Peyer's patch (tissue), 4 donors: ENCODE results near the gene PAX8. TPM values are rescaled to one million over a fixed set of nuclear protein-coding genes. Genes with fewer than 3 reads are reported as not detected.

Source experiments
- DNase-seq, 3 donors: peaks; one replicate each; pipeline ENCODE4 v3.0.0-alpha.2; 2017 to 2019
- H3K27ac ChIP-seq, 4 donors: fragments of 200-600 bp; sonication (generic); one replicate each; pipeline ENCODE4 v1.5.1; 2016 to 2019
- H3K27me3 ChIP-seq, 2 donors: fragments of 200-600 bp; sonication (generic); one replicate each; pipeline ENCODE4 v1.5.1; 2019
- H3K36me3 ChIP-seq, 3 donors: fragments of 200-600 bp; sonication (generic); one replicate each; pipeline ENCODE4 v1.5.1; 2016 to 2019
- H3K4me1 ChIP-seq, 4 donors: fragments of 200-600 bp; sonication (generic); one replicate each; pipeline ENCODE4 v1.5.1; 2016 to 2019
- H3K4me3 ChIP-seq, 4 donors: fragments of 200-600 bp; sonication (generic); 1 replicate in 3 of 4; 2 replicates in 1 of 4; pipeline ENCODE4 v1.5.1; 2016 to 2019; ENCODE audit warnings: mild to moderate bottlenecking in 1 of 4
- H3K9me3 ChIP-seq, 4 donors: fragments of 200-600 bp; sonication (generic); one replicate each; pipeline ENCODE4 v1.5.1; 2016 to 2019; ENCODE audit warnings: mild to moderate bottlenecking in 1 of 4
- CTCF ChIP-seq, 6 experiments: fragments of 450-650 bp in 4 of 6; fragments of 200-600 bp in 2 of 6; sonication (generic) in 1 of 6; IDR thresholded peaks; one replicate each; pipeline ENCODE4 v1.5.1; 2017 to 2019; ENCODE audit warnings: antibody characterized with exemption in 6 of 6, mild to moderate bottlenecking in 3 of 6, moderate library complexity in 1 of 6
- POLR2A ChIP-seq, 2 donors: fragments of 450-650 bp; IDR thresholded peaks; one replicate each; pipeline ENCODE4 v1.5.1; 2017; ENCODE audit warnings: antibody characterized with exemption in 2 of 2, mild to moderate bottlenecking in 2 of 2, moderate library complexity in 2 of 2
- total RNA-seq, 4 donors: library from RNA; depleted of rRNA; stranded (reverse); fragments of >200 nt; gene quantifications; one replicate each; pipeline ENCODE4 v1.1.0, GENCODE V29; 2016

Gene PAX8
- total RNA-seq, 4 donors from 2014 or later: 3.3 to 22.1 (median 14.2) TPM

DNA sequence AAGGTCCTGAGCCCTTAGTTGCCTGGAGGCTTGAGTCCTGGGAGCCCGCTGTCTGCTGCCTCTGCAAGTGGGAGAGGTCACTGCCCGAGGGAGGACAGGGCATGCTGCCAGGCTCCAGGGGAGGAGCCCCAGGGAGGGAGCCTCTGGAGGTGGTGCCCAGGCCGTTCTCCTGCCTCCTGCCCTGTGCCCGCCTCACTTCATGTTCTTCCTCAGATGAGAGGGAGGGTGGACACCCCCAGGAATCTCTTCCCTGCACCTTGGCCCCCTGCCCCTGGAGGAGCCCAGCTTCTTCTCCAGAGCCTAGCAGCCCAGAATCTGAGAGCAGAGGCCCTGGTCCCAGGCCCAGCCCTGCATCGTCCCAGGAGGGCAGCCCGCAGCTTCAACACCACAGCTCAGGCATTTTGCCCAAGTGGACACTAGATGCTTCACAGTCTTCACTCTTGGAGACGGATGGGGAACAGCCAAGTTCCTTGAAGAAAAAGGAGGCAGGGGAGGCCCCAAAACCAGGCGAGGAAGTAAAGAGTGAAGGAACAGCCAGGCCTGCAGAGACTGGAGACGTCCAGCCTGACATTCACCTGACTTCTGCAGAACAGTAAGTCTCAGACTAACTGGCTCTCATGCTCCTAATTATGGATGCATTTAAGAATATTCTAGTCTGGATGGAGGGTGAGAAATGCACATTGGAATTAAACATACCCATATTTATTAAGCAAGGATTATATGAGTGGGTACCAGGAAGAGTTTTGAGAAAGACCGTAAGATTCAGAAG lies 92.9 kb downstream of the PAX8 start:
- Histone ChIP-seq H3K4me1 (peaks cover 0 to 35% (median 8%) of the 10 kb centered on the region in 4 donors), H3K27me3 (no peaks in the 10 kb centered on the region), H3K27ac (no peak overlapping the region), H3K4me3 (no peak overlapping the region), H3K9me3 (no peaks in the 10 kb centered on the region), H3K36me3 (peaks cover 0 to 19% (median 0%) of the 10 kb centered on the region in 3 donors)
- TF ChIP-seq POLR2A (IDR thresholded peaks at IDR 0.05) (no peak), CTCF (IDR thresholded peaks at IDR 0.05) (no peak)
- DNase-seq: peak in 1 of 3 donors; percentile 66

GRCh38 chr2:113184531-113185230 lies 94.0 kb downstream of the PAX8 start:
- H3K9me3 ChIP-seq: no peaks in the 10 kb centered on the region
- peak in 1 of 3 donors; percentile 15 for DNase-seq
- TF ChIP-seq POLR2A (IDR thresholded peaks at IDR 0.05) (no peak), CTCF (IDR thresholded peaks at IDR 0.05) (no peak)
- no peak overlapping the region for H3K4me3 ChIP-seq
- peaks cover 0 to 28% (median 0%) of the 10 kb centered on the region in 3 donors for H3K36me3 ChIP-seq
- H3K27me3 ChIP-seq: no peaks in the 10 kb centered on the region
- peaks cover 0 to 47% (median 16%) of the 10 kb centered on the region in 4 donors for H3K4me1 ChIP-seq
- H3K27ac ChIP-seq: no peak overlapping the region

- H3K27ac ChIP-seq: peak overlapping the region in 1 of 4 donors; percentile 32
- H3K4me3 ChIP-seq: no peak overlapping the region
- H3K27me3 ChIP-seq: no peaks in the 10 kb centered on the region
- H3K4me1 ChIP-seq: peaks cover 0 to 49% (median 19%) of the 10 kb centered on the region in 4 donors
- H3K36me3 ChIP-seq: peaks cover 0 to 28% (median 0%) of the 10 kb centered on the region in 3 donors
- peak in 1 of 3 donors; percentile 38 for DNase-seq
- TF ChIP-seq CTCF (IDR thresholded peaks at IDR 0.05): no peak
- TF ChIP-seq POLR2A (IDR thresholded peaks at IDR 0.05): no peak
- no peaks in the 10 kb centered on the region for H3K9me3 ChIP-seq
Observed at GRCh38 chr2:113183703-113184102, 95.0 kb downstream of the PAX8 start.

- H3K27me3 ChIP-seq: no peaks in the 10 kb centered on the region
- TF ChIP-seq POLR2A (IDR thresholded peaks at IDR 0.05) (no peak), CTCF (IDR thresholded peaks at IDR 0.05) (no peak)
- DNase-seq: peak in 1 of 3 donors; percentile 15
- H3K36me3 ChIP-seq: peaks cover 0 to 28% (median 0%) of the 10 kb centered on the region in 3 donors
- H3K27ac ChIP-seq: peak overlapping the region in 1 of 4 donors; percentile 32
- peaks cover 0 to 49% (median 19%) of the 10 kb centered on the region in 4 donors for H3K4me1 ChIP-seq
- H3K4me3 ChIP-seq: no peak overlapping the region
- H3K9me3 ChIP-seq: no peaks in the 10 kb centered on the region
Observed at GRCh38 chr2:113183264-113183663, 95.5 kb downstream of the PAX8 start.

DNA sequence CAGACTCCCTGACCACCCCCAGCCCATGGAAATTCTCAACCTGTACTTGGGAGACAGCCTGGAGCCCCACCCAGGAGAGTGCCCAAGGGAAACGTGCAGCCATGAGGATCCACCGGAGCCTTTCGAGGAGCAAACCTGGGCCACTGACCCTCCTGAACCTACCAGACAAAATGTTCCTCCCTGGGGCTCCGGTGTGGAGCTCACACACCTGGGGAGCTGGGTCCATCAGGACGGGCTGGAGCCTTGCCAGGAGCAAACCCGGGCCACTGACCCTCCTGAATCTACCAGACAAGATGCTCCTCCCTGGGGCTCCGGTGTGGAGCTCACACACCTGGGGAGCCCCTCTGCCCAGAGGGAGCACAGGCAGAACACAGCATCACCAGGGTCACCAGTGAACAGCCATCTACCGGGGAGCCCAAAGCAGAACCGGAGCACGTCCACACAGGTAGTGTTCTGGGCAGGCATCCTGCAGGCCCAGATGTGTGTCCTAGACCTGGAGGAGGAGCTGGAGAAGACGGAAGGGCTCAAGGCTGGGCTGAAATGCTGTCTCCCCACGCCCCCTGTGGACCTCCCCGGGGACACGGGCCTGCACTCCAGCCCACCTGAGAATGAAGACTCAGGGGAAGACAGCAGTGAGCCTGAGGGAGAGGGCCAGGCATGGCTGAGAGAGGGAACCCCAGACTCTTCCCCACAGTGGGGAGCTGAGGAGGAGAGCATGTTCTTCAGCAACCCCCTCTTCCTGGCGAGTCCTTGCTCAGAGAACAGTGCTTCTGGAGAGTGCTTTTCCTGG lies 96.1 kb downstream of the PAX8 start:
- Histone ChIP-seq H3K27ac (no peak overlapping the region), H3K4me3 (no peak overlapping the region), H3K9me3 (no peaks in the 10 kb centered on the region), H3K4me1 (peaks cover 0 to 49% (median 21%) of the 10 kb centered on the region in 4 donors), H3K36me3 (peaks cover 0 to 26% (median 0%) of the 10 kb centered on the region in 3 donors), H3K27me3 (no peaks in the 10 kb centered on the region)
- peak in 1 of 3 donors; percentile 48 for DNase-seq
- TF ChIP-seq POLR2A (IDR thresholded peaks at IDR 0.05): no peak
- TF ChIP-seq CTCF (IDR thresholded peaks at IDR 0.05): no peak
